ENCODE data around the gene ATP6V1G2.

DNA sequence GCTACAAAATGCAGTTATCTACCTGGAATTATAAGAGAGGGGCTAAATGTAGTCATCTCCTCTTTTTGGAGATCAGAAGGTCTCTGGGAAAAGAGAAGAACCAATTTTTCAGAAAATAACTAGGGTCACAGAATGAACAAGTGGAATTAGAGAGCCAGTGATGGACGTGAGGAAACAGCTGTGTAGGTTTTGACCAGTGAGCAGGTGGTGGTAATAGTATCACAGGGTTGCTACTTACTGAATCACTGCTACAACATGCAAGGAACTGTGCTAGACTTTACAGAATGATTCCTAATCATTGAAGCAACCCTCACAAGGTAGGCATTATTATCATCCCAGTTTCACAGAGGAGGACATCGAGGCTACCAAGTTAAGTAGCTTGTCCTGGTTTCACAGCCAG is 1.7 kb downstream of the ATP6V1G2 start:
- TF ChIP-seq POLR2A (IDR thresholded peaks at IDR 0.05) = no peak
- TF ChIP-seq, protein P1, sequence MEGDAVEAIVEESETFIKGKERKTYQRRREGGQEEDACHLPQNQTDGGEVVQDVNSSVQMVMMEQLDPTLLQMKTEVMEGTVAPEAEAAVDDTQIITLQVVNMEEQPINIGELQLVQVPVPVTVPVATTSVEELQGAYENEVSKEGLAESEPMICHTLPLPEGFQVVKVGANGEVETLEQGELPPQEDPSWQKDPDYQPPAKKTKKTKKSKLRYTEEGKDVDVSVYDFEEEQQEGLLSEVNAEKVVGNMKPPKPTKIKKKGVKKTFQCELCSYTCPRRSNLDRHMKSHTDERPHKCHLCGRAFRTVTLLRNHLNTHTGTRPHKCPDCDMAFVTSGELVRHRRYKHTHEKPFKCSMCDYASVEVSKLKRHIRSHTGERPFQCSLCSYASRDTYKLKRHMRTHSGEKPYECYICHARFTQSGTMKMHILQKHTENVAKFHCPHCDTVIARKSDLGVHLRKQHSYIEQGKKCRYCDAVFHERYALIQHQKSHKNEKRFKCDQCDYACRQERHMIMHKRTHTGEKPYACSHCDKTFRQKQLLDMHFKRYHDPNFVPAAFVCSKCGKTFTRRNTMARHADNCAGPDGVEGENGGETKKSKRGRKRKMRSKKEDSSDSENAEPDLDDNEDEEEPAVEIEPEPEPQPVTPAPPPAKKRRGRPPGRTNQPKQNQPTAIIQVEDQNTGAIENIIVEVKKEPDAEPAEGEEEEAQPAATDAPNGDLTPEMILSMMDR (IDR thresholded peaks at IDR 0.05) = no peak
